A673 (cell line): Measurements from ENCODE around the gene HAPSTR1. TPM values are rescaled to one million over a fixed set of nuclear protein-coding genes. Genes with fewer than 3 reads are reported as not detected.

Source experiments
- BruUV-seq: library from RNA; stranded (reverse); fragments of 400-500 nt; replicated peaks from 2 replicates; lab custom pipeline; 2021; lab: Mats Ljungman, UMichigan
- CTCF ChIA-PET: fragments of 300-600 bp; sonication (Branson Sonifier 250); formaldehyde crosslinking; loops from one replicate; lab custom pipeline; 2022; ENCODE audit warnings: antibody characterized with exemption; lab: Charles Lee
- POLR2A ChIA-PET: fragments of 300-600 bp; sonication (Branson Sonifier 250); formaldehyde crosslinking; loops from one replicate; lab custom pipeline; 2022; ENCODE audit warnings: antibody characterized with exemption; ENCODE audit not compliant: low non-redundant PET; lab: Charles Lee
- DNase-seq: peaks from one replicate; pipeline ENCODE4 v3.0.0-alpha.2; 2015; ENCODE audit warnings: low spot score
- H3K27ac ChIP-seq: fragments of 200-600 bp; sonication (generic); 2 replicates; pipeline ENCODE4 v1.5.1; 2016; ENCODE audit warnings: mixed run types, low read depth, mild to moderate bottlenecking, mixed read lengths, antibody characterized with exemption, low read length; ENCODE audit not compliant: poor library complexity, severe bottlenecking
- H3K27me3 ChIP-seq: fragments of 200-600 bp; sonication (generic); replicated peaks from 2 replicates; pipeline ENCODE4 v1.6.1; 2017; ENCODE audit warnings: mixed run types, low read depth, mild to moderate bottlenecking, mixed read lengths, antibody characterized with exemption, low read length; ENCODE audit not compliant: insufficient read depth, poor library complexity
- H3K36me3 ChIP-seq: fragments of 200-600 bp; sonication (generic); 2 replicates; pipeline ENCODE4 v1.6.1; 2016; ENCODE audit warnings: mixed run types, mild to moderate bottlenecking, mixed read lengths, antibody characterized with exemption, low read length; ENCODE audit not compliant: insufficient read depth, poor library complexity, severe bottlenecking
- H3K4me1 ChIP-seq: fragments of 200-600 bp; sonication (generic); 2 replicates; pipeline ENCODE4 v1.6.1; 2017; ENCODE audit warnings: mixed run types, mild to moderate bottlenecking, mixed read lengths, antibody characterized with exemption, low read length; ENCODE audit not compliant: insufficient read depth, poor library complexity, severe bottlenecking
- H3K4me3 ChIP-seq: fragments of 200-600 bp; sonication (generic); 2 replicates; pipeline ENCODE4 v1.5.1; 2016; ENCODE audit warnings: low read depth, mixed run types, mild to moderate bottlenecking, mixed read lengths, low read length; ENCODE audit not compliant: poor library complexity, severe bottlenecking
- H3K9me3 ChIP-seq: fragments of 200-600 bp; sonication (generic); 2 replicates; pipeline ENCODE4 v1.6.1; 2016; ENCODE audit warnings: mixed run types, low read depth, mild to moderate bottlenecking, mixed read lengths, antibody characterized with exemption, low read length; ENCODE audit not compliant: poor library complexity, severe bottlenecking
- EZH2 ChIP-seq: fragments of 200-600 bp; sonication (generic); IDR thresholded peaks from 2 replicates; pipeline ENCODE4 v1.6.1; 2017; ENCODE audit warnings: borderline replicate concordance, low read depth, mild to moderate bottlenecking, mixed read lengths, antibody characterized with exemption, low read length; ENCODE audit not compliant: poor library complexity, severe bottlenecking
- intact Hi-C: fragments of 100-400 bp; cut with micrococcal nuclease; formaldehyde crosslinking; loops from one replicate; pipeline ENCODE4 v1.10.0; 2022; ENCODE audit not compliant: unreplicated experiment
- total RNA-seq: library from RNA; stranded (reverse); gene quantifications from 2 replicates; pipeline ENCODE4 v1.2.3, GENCODE V29; 2021
- TF ChIP-seq, protein P1 (sequence below): fragments of 300-800, 200-600 bp; sonication (generic); conservative IDR thresholded peaks from 2 replicates; pipeline ENCODE4 v1.5.1; 2017; ENCODE audit warnings: low read depth, mild to moderate bottlenecking, antibody characterized with exemption, low read length, moderate library complexity, mixed read lengths

HAPSTR1 gene
- total RNA-seq, 1 experiment from 2014 or later, result 90.4 TPM

DNA sequence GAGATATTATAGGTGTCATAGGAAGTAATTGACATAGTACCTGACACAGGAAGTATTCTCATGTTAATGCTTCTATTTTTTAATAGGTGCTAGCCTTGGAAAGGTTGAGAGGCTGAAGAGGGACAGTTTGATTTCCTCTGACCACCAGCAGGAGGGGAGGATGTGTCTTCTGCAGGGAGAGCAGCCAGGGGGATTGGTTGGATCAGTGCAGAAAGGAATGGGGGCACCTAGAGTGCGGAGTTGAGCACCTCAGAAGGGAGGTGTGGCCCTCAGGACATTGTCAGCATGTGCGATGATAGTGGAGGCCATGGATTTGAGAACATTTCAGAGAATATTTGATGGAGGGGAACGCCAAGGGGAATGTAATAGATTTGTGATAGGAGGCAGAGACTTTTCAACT, 23.4 kb downstream of the HAPSTR1 start:
- intact Hi-C loops, result loop anchor here (10.0 kb wide), 1 partner anchor 210 kb away; no protein-coding TSS in a partner anchor
- H3K27ac ChIP-seq, result no peak overlapping the region
- ChIA-PET POLR2A (no interaction called here), CTCF (no interaction called here)
- DNase-seq, result no peak
- H3K4me1 ChIP-seq, result peaks cover 35% of the 10 kb centered on the region
- H3K27me3 ChIP-seq, result no peaks in the 10 kb centered on the region
- no peak overlapping the region for H3K4me3 ChIP-seq
- peaks cover 74% of the 10 kb centered on the region for H3K36me3 ChIP-seq
- TF ChIP-seq, protein P1, sequence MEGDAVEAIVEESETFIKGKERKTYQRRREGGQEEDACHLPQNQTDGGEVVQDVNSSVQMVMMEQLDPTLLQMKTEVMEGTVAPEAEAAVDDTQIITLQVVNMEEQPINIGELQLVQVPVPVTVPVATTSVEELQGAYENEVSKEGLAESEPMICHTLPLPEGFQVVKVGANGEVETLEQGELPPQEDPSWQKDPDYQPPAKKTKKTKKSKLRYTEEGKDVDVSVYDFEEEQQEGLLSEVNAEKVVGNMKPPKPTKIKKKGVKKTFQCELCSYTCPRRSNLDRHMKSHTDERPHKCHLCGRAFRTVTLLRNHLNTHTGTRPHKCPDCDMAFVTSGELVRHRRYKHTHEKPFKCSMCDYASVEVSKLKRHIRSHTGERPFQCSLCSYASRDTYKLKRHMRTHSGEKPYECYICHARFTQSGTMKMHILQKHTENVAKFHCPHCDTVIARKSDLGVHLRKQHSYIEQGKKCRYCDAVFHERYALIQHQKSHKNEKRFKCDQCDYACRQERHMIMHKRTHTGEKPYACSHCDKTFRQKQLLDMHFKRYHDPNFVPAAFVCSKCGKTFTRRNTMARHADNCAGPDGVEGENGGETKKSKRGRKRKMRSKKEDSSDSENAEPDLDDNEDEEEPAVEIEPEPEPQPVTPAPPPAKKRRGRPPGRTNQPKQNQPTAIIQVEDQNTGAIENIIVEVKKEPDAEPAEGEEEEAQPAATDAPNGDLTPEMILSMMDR, result no peak
- no peak for TF ChIP-seq EZH2
- BruUV-seq, result no TSS peak
- H3K9me3 ChIP-seq, result no peaks in the 10 kb centered on the region

DNA sequence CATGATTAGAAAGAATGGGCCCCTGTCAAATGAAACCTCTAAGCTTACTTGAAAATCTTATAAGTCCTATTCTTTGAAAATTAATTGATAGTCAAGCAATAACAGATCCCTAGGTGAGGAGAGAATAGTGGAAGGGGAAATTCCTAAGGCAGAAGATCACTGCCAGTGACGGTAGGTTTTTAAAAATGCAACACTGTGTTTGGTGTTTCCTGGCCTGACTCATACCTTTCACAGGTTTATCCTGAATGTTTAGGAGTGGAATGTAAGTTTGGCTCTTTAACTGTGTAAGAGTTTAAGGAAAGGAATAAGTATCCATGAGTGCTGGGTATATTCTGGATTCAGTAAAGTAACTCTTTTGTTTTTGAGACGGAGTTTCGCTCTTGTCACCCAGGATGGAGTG, 23.8 kb downstream of the HAPSTR1 start:
- intact Hi-C loops, result loop anchor here (10.0 kb wide), 1 partner anchor 210 kb away; no protein-coding TSS in a partner anchor
- CTCF ChIA-PET, result no interaction called here
- no peak for DNase-seq

DNA sequence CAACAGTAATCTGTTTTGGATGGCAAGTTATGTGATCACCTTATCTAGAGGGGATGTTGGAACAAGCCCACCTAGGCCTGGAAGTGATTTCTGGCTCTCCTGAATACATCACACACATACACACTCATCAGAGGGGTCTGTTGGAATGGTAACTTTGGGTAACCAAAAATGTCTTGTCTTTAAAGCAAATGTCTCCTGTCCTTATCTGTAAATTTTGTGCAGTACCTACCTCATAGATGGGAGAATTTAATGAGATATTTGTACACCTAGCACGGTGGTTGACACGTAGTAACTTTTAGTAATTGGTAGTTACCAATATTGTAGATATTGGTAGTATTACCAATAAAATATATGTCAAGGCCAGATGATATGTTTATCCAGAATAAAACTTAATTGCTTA, 24.7 kb downstream of the HAPSTR1 start:
- Histone ChIP-seq H3K27ac (no peak overlapping the region), H3K27me3 (no peaks in the 10 kb centered on the region), H3K9me3 (no peaks in the 10 kb centered on the region), H3K4me1 (peaks cover 24% of the 10 kb centered on the region), H3K4me3 (no peak overlapping the region), H3K36me3 (peaks cover 65% of the 10 kb centered on the region)
- TF ChIP-seq EZH2, result no peak
- TF ChIP-seq, protein P1, result no peak
- no TSS peak for BruUV-seq
- ChIA-PET POLR2A (no interaction called here), CTCF (no interaction called here)
- no peak for DNase-seq
- intact Hi-C loops, result loop anchor here (10.0 kb wide), 1 partner anchor 211 kb away; no protein-coding TSS in a partner anchor

More for the DNA sequence above, 23.8 kb downstream of the HAPSTR1 start:
- no TSS peak for BruUV-seq
- Histone ChIP-seq H3K27ac (no peak overlapping the region), H3K4me3 (no peak overlapping the region), H3K27me3 (no peaks in the 10 kb centered on the region), H3K36me3 (peaks cover 69% of the 10 kb centered on the region), H3K9me3 (no peaks in the 10 kb centered on the region), H3K4me1 (peaks cover 33% of the 10 kb centered on the region)
- POLR2A ChIA-PET, result no interaction called here
- TF ChIP-seq, protein P1, result no peak
- no peak for TF ChIP-seq EZH2
